Activated CD4-positive, alpha-beta T cell treated with anti-CD3 and anti-CD28 coated beads for 48 hours (primary cell): ENCODE results near the gene RNF152.

Experiments
- DNase-seq: peaks from one replicate; pipeline ENCODE4 v3.0.0-alpha.2; 2020

RNF152 gene

GRCh38 chr18:61852496-61852895 is 40.3 kb downstream of the RNF152 start:
- no peak for DNase-seq

- DNase-seq: no peak
These were observed 40.8 kb downstream of the RNF152 start for GRCh38 chr18:61851940-61852451.

GRCh38 chr18:61851279-61851678 is 41.5 kb downstream of the RNF152 start:
- DNase-seq: no peak

GRCh38 chr18:61850756-61851155 is 42.1 kb downstream of the RNF152 start:
- no peak for DNase-seq

GRCh38 chr18:61847164-61847791 is 45.5 kb downstream of the RNF152 start:
- no peak for DNase-seq

GRCh38 chr18:61845197-61845596 is 47.6 kb downstream of the RNF152 start:
- no peak for DNase-seq

GRCh38 chr18:61844726-61845125 is 48.1 kb downstream of the RNF152 start:
- no peak for DNase-seq

- DNase-seq: no peak
These were observed 50.7 kb downstream of the RNF152 start for GRCh38 chr18:61842146-61842545.

GRCh38 chr18:61841706-61842105 is 51.1 kb downstream of the RNF152 start:
- no peak for DNase-seq

GRCh38 chr18:61840324-61840723 is 52.5 kb downstream of the RNF152 start:
- DNase-seq: no peak

GRCh38 chr18:61838521-61838920 is 54.3 kb downstream of the RNF152 start:
- DNase-seq: no peak

GRCh38 chr18:61833978-61834377 is 58.8 kb downstream of the RNF152 start:
- no peak for DNase-seq

GRCh38 chr18:61833387-61833786 is 59.4 kb downstream of the RNF152 start:
- DNase-seq: no peak

GRCh38 chr18:61832858-61833257 is 59.9 kb downstream of the RNF152 start:
- no peak for DNase-seq

- DNase-seq: no peak
These were observed 61.7 kb downstream of the RNF152 start for GRCh38 chr18:61831071-61831470.

GRCh38 chr18:61829108-61829507 is 63.7 kb downstream of the RNF152 start:
- no peak for DNase-seq

- no peak for DNase-seq
These were observed 65.2 kb downstream of the RNF152 start for GRCh38 chr18:61827591-61827990.

GRCh38 chr18:61825386-61825785 is 67.4 kb downstream of the RNF152 start:
- no peak for DNase-seq

GRCh38 chr18:61824733-61825363 is 68.0 kb downstream of the RNF152 start:
- DNase-seq: no peak

GRCh38 chr18:61823595-61823994 is 69.2 kb downstream of the RNF152 start:
- no peak for DNase-seq

- DNase-seq: no peak
These were observed 69.9 kb downstream of the RNF152 start for GRCh38 chr18:61822879-61823278.

- DNase-seq: no peak
These were observed 71.1 kb downstream of the RNF152 start for GRCh38 chr18:61821748-61822147.

GRCh38 chr18:61820882-61821281 is 71.9 kb downstream of the RNF152 start:
- DNase-seq: no peak

GRCh38 chr18:61817086-61817485 is 75.7 kb downstream of the RNF152 start:
- DNase-seq: no peak
